Keratinocyte (primary cell): Measurements from ENCODE around the gene CCDC69. TPM values are rescaled to one million over a fixed set of nuclear protein-coding genes. Genes with fewer than 3 reads are reported as not detected.

ENCODE experiments used
- DNase-seq: peaks from one replicate; pipeline ENCODE4 v3.0.0-alpha.2; 2011; ENCODE audit warnings: low read depth, missing footprints, low spot score
- FAIRE-seq: peaks from 2 replicates; lab custom pipeline; 2011; peaks lifted over from hg19 to GRCh38; lab: Jason Lieb, UNC
- H2AFZ ChIP-seq: 2 replicates; pipeline ENCODE4 v1.6.0; 2012; ENCODE audit warnings: low read length, control low read depth, inconsistent platforms; ENCODE audit not compliant: control insufficient read depth
- H3K27ac ChIP-seq: 2 replicates; pipeline ENCODE4 v1.5.1; 2011; ENCODE audit warnings: low read length; ENCODE audit not compliant: control insufficient read depth, insufficient read depth
- H3K27me3 ChIP-seq: 3 replicates; pipeline ENCODE4 v1.6.0; 2011; ENCODE audit warnings: low read length; ENCODE audit not compliant: control insufficient read depth, insufficient read depth; ENCODE audit errors: extremely low read depth
- H3K36me3 ChIP-seq, 2 experiments: 2 replicates in 1 of 2; 3 replicates in 1 of 2; pipeline ENCODE4 v1.5.1; 2011; ENCODE audit warnings: low read length in 2 of 2, mild to moderate bottlenecking in 1 of 2; ENCODE audit not compliant: control insufficient read depth in 2 of 2, insufficient read depth in 2 of 2; ENCODE audit errors: extremely low read depth in 1 of 2
- H3K4me1 ChIP-seq: 3 replicates; pipeline ENCODE4 v1.5.1; 2011; ENCODE audit warnings: low read length; ENCODE audit not compliant: control insufficient read depth, insufficient read depth; ENCODE audit errors: extremely low read depth
- H3K4me2 ChIP-seq: 3 replicates; pipeline ENCODE4 v1.6.0; 2011; ENCODE audit warnings: low read depth, low read length; ENCODE audit not compliant: control insufficient read depth, insufficient read depth; ENCODE audit errors: extremely low read depth
- H3K4me3 ChIP-seq, 3 experiments: fragments of 200-600 bp in 1 of 3; sonication (generic) in 1 of 3; 2 replicates in 2 of 3; 3 replicates in 1 of 3; pipeline ENCODE4 v1.5.1; 2011 to 2016; ENCODE audit warnings: low read length in 3 of 3, mild to moderate bottlenecking in 3 of 3, control low read depth in 2 of 3, inconsistent platforms in 1 of 3, low read depth in 1 of 3, mixed read lengths in 1 of 3, mixed run types in 1 of 3, moderate library complexity in 1 of 3; ENCODE audit not compliant: control insufficient read depth in 2 of 3, insufficient read depth in 2 of 3; ENCODE audit errors: extremely low read depth in 1 of 3
- H3K79me2 ChIP-seq: 2 replicates; pipeline ENCODE4 v1.6.0; 2012; ENCODE audit warnings: low read length; ENCODE audit not compliant: control insufficient read depth, insufficient read depth
- H3K9ac ChIP-seq: 3 replicates; pipeline ENCODE4 v1.6.0; 2011; ENCODE audit warnings: low read length; ENCODE audit not compliant: control insufficient read depth, insufficient read depth; ENCODE audit errors: extremely low read depth
- H3K9me1 ChIP-seq: 3 replicates; pipeline ENCODE4 v1.6.0; 2011; ENCODE audit warnings: low read length; ENCODE audit not compliant: control insufficient read depth, insufficient read depth; ENCODE audit errors: extremely low read depth
- H3K9me3 ChIP-seq: 2 replicates; pipeline ENCODE4 v1.5.1; 2012; ENCODE audit warnings: low read depth, low read length; ENCODE audit not compliant: control insufficient read depth
- H4K20me1 ChIP-seq: 3 replicates; pipeline ENCODE4 v1.6.0; 2011; ENCODE audit warnings: low read length; ENCODE audit not compliant: control insufficient read depth, insufficient read depth; ENCODE audit errors: extremely low read depth
- EZH2 ChIP-seq: IDR thresholded peaks from one replicate; pipeline ENCODE4 v1.6.1; 2012; ENCODE audit warnings: inconsistent platforms, mild to moderate bottlenecking, low read length, moderate library complexity
- dilution Hi-C: fragments of 300-500 bp; cut with MboI; formaldehyde crosslinking; loops from one replicate; pipeline ENCODE4 v1.7.0; 2020; ENCODE audit warnings: low sequenced_read_pairs; ENCODE audit not compliant: extremely low pct_ligation_motif_present
- polyA plus RNA-seq, 5 experiments: library from polyadenylated mRNA; depleted of rRNA in 3 of 5; stranded (reverse) in 3 of 5; stranded (forward) in 1 of 5; unstranded in 1 of 5; fragments of >200 nt; gene quantifications; 1 replicate in 1 of 5; 2 replicates in 3 of 5; 3 replicates in 1 of 5; pipeline versions ENCODE4 v1.2.1 to v1.2.3, GENCODE V29; 2011 to 2012; ENCODE audit warnings: missing spikeins in 2 of 5, low read depth in 1 of 5, low replicate concordance in 1 of 5
- TF ChIP-seq, protein P1 (sequence below), 3 experiments: IDR thresholded peaks in 1 of 3; conservative IDR thresholded peaks in 1 of 3; optimal IDR thresholded peaks in 1 of 3; 2 replicates in 2 of 3; 3 replicates in 1 of 3; pipeline versions ENCODE3 to v1.5.1; 2011; ENCODE audit warnings: low read length in 3 of 3, mild to moderate bottlenecking in 3 of 3, moderate library complexity in 2 of 3, control low read depth in 1 of 3, inconsistent platforms in 1 of 3; ENCODE audit not compliant: insufficient read depth in 2 of 3; ENCODE audit errors: extremely low read depth in 1 of 3

Gene CCDC69
- polyA plus RNA-seq, 1 donor (not counting 4 experiments of a cell fraction or from before 2014, with no cell fraction given): 4.1 TPM

DNA sequence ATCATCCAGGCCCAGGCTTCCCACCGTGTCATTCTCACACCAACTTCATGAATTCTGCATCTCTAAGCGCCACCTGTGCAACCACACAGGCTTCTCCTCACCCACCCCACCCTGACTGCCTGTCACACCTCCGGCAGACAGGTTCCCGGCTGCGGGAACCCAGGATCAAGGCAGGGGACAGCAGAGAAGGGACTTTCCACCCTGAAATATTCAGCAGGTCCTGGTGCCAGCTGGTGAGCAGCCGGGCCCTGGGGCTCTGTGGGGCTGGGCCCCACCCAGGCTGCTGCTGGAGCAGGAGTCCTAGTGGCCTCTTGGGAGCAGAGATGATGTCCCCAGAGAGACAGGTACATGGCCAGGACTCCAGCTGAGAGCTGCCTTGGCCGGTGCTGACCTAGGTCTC lies 79.0 kb downstream of the CCDC69 start:
- FAIRE-seq (no peak), DNase-seq (no peak)
- no peak overlapping the region for H3K4me2 ChIP-seq
- dilution Hi-C loops: no loop called here
- H3K36me3 ChIP-seq: no peaks in the 10 kb centered on the region
- H2AFZ ChIP-seq: no peak overlapping the region
- H3K4me3 ChIP-seq: no peak overlapping the region
- H3K9me1 ChIP-seq: no peaks in the 10 kb centered on the region
- H4K20me1 ChIP-seq: no peaks in the 10 kb centered on the region
- H3K79me2 ChIP-seq: no peaks in the 10 kb centered on the region
- TF ChIP-seq, protein P1, sequence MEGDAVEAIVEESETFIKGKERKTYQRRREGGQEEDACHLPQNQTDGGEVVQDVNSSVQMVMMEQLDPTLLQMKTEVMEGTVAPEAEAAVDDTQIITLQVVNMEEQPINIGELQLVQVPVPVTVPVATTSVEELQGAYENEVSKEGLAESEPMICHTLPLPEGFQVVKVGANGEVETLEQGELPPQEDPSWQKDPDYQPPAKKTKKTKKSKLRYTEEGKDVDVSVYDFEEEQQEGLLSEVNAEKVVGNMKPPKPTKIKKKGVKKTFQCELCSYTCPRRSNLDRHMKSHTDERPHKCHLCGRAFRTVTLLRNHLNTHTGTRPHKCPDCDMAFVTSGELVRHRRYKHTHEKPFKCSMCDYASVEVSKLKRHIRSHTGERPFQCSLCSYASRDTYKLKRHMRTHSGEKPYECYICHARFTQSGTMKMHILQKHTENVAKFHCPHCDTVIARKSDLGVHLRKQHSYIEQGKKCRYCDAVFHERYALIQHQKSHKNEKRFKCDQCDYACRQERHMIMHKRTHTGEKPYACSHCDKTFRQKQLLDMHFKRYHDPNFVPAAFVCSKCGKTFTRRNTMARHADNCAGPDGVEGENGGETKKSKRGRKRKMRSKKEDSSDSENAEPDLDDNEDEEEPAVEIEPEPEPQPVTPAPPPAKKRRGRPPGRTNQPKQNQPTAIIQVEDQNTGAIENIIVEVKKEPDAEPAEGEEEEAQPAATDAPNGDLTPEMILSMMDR (optimal IDR thresholded peaks at IDR 0.05 in 1 of 3, IDR thresholded peaks at IDR 0.05 in 1 of 3, conservative IDR thresholded peaks at IDR 0.05 in 1 of 3; ENCODE audit: extremely low read depth in 1 of 3, insufficient read depth in 2 of 3, low read length in 3 of 3): no peak
- no peak for TF ChIP-seq EZH2
- H3K9ac ChIP-seq: no peak overlapping the region
- H3K27me3 ChIP-seq: peaks cover 11% of the 10 kb centered on the region
- peaks cover 6% of the 10 kb centered on the region for H3K4me1 ChIP-seq
- no peaks in the 10 kb centered on the region for H3K9me3 ChIP-seq
- H3K27ac ChIP-seq: no peak overlapping the region

GRCh38 chr5:151144275-151144674 lies 79.6 kb downstream of the CCDC69 start:
- Histone ChIP-seq H3K9ac (no peak overlapping the region), H3K4me2 (no peak overlapping the region), H3K4me3 (no peak overlapping the region), H4K20me1 (no peaks in the 10 kb centered on the region), H3K79me2 (no peaks in the 10 kb centered on the region), H3K36me3 (no peaks in the 10 kb centered on the region), H3K27ac (no peak overlapping the region), H3K9me1 (no peaks in the 10 kb centered on the region), H3K9me3 (no peaks in the 10 kb centered on the region), H3K4me1 (peaks cover 6% of the 10 kb centered on the region), H3K27me3 (peaks cover 11% of the 10 kb centered on the region), H2AFZ (no peak overlapping the region)
- DNase-seq: no peak
- no peak for TF ChIP-seq EZH2
- TF ChIP-seq, protein P1 (optimal IDR thresholded peaks at IDR 0.05 in 1 of 3, IDR thresholded peaks at IDR 0.05 in 1 of 3, conservative IDR thresholded peaks at IDR 0.05 in 1 of 3; ENCODE audit: extremely low read depth in 1 of 3, insufficient read depth in 2 of 3, low read length in 3 of 3): no peak
- no peak for FAIRE-seq
- dilution Hi-C loops: no loop called here
